A549 (cell line): ENCODE results near the gene ARMC9.

Experiments
- CEBPB ChIP-seq, 2 experiments: fragments of >200 bp in 1 of 2; sonication (Bioruptor Twin) in 1 of 2; formaldehyde crosslinking in 1 of 2; IDR thresholded peaks; 2 replicates each; pipeline ENCODE4 v1.6.1; 2012 to 2016
- CHD2 ChIP-seq: fragments of 150-350 bp; IDR thresholded peaks from 2 replicates; pipeline ENCODE4 v1.6.1; 2014; ENCODE audit warnings: low read length; ENCODE audit not compliant: partially characterized antibody
- CHD4 ChIP-seq: fragments of 200-600 bp; sonication (generic); IDR thresholded peaks from 2 replicates; pipeline ENCODE4 v1.6.1; 2016; ENCODE audit warnings: antibody characterized with exemption, mild to moderate bottlenecking, borderline replicate concordance
- CTCF ChIP-seq: fragments of >200 bp; sonication (Bioruptor Twin); formaldehyde crosslinking; IDR thresholded peaks from 3 replicates; pipeline ENCODE4 v1.5.1; 2016
- EP300 ChIP-seq, 2 experiments: fragments of >200 bp; sonication (Bioruptor Twin); formaldehyde crosslinking; IDR thresholded peaks; 2 replicates in 1 of 2; 3 replicates in 1 of 2; pipeline ENCODE4 v1.6.1; 2016 to 2017
- ESRRA ChIP-seq: fragments of 150-350 bp; IDR thresholded peaks from 2 replicates; pipeline ENCODE4 v1.6.1; 2014; ENCODE audit warnings: mild to moderate bottlenecking, low read length, borderline replicate concordance
- HOXB13 ChIP-seq: fragments of 250-450 bp; sonication (Bioruptor Pico); IDR thresholded peaks from 2 replicates; pipeline ENCODE4 v1.5.0; 2020; ENCODE audit warnings: low read depth, mild to moderate bottlenecking, moderate library complexity
- MAFK ChIP-seq: fragments of 450-650 bp; IDR thresholded peaks from 2 replicates; pipeline ENCODE4 v1.6.1; 2014; ENCODE audit not compliant: partially characterized antibody
- POLR2A ChIP-seq: IDR thresholded peaks from 2 replicates; pipeline ENCODE4 v1.6.1; 2012; ENCODE audit warnings: mild to moderate bottlenecking, low read length
- RAD21 ChIP-seq, 2 experiments: fragments of >200 bp in 1 of 2; sonication (Bioruptor Twin) in 1 of 2; formaldehyde crosslinking in 1 of 2; IDR thresholded peaks in 1 of 2; conservative IDR thresholded peaks in 1 of 2; 2 replicates in 1 of 2; 3 replicates in 1 of 2; pipeline ENCODE4 v1.6.1; 2012 to 2018; ENCODE audit warnings: inconsistent platforms in 1 of 2
- RARB ChIP-seq: fragments of 250-450 bp; sonication (Bioruptor Pico); IDR thresholded peaks from 2 replicates; pipeline ENCODE4 v1.8.0; 2021; ENCODE audit warnings: mild to moderate bottlenecking, moderate library complexity
- RFX5 ChIP-seq: fragments of 450-650 bp; IDR thresholded peaks from 2 replicates; pipeline ENCODE4 v1.7.1; 2014; ENCODE audit warnings: antibody characterized with exemption, mild to moderate bottlenecking, moderate library complexity
- USF2 ChIP-seq: fragments of 450-650 bp; IDR thresholded peaks from 2 replicates; pipeline ENCODE4 v1.6.1; 2014; ENCODE audit warnings: antibody characterized with exemption

GRCh38 chr2:231392431-231393148 is 194.2 kb downstream of the ARMC9 start:
- TF ChIP-seq CTCF (no peak), CHD2 (no peak), POLR2A (no peak), RAD21 (conservative IDR thresholded peaks at IDR 0.05 in 1 of 2, IDR thresholded peaks at IDR 0.05 in 1 of 2) (no peak), MAFK (no peak), USF2 (no peak), EP300 (IDR thresholded peaks at IDR 0.05) (no peak), CEBPB (IDR thresholded peaks at IDR 0.05) (no peak), ESRRA (no peak), RARB (CRISPR knock-in tag) (no peak), RFX5 (no peak), CHD4 (no peak), HOXB13 (CRISPR knock-in tag) (no peak)
